Uterus (tissue), 4 donors: ENCODE results near the gene FIBP. TPM values are rescaled to one million over a fixed set of nuclear protein-coding genes. Genes with fewer than 3 reads are reported as not detected.

Source experiments
- DNase-seq, 2 donors: peaks; one replicate each; pipeline ENCODE4 v3.0.0-alpha.2; 2019 to 2020
- H3K27ac ChIP-seq, 2 donors: fragments of 200-600 bp; sonication (generic); 1 replicate in 1 of 2; 2 replicates in 1 of 2; pipeline ENCODE4 v1.5.1; 2016 to 2018
- H3K27me3 ChIP-seq, 2 donors: fragments of 200-600 bp; sonication (generic); one replicate each; pipeline ENCODE4 v1.5.1; 2018 to 2019; ENCODE audit warnings: control low read depth in 1 of 2
- H3K36me3 ChIP-seq, 2 donors: fragments of 200-600 bp; sonication (generic); one replicate each; pipeline ENCODE4 v1.5.1; 2019; ENCODE audit warnings: control low read depth in 1 of 2
- H3K4me1 ChIP-seq, 2 donors: fragments of 200-600 bp; sonication (generic); one replicate each; pipeline ENCODE4 v1.5.1; 2018 to 2019; ENCODE audit warnings: control low read depth in 1 of 2
- H3K4me3 ChIP-seq, 2 donors: fragments of 200-600 bp; sonication (generic); 1 replicate in 1 of 2; 2 replicates in 1 of 2; pipeline ENCODE4 v1.5.1; 2018 to 2019; ENCODE audit warnings: mild to moderate bottlenecking in 1 of 2
- H3K9me3 ChIP-seq, 2 donors: fragments of 200-600 bp; sonication (generic); one replicate each; pipeline ENCODE4 v1.5.1; 2019; ENCODE audit warnings: control low read depth in 1 of 2
- POLR2A ChIP-seq, 2 donors: fragments of 450-650 bp; IDR thresholded peaks; one replicate each; pipeline ENCODE4 v1.6.1; 2016; ENCODE audit warnings: antibody characterized with exemption in 2 of 2, mild to moderate bottlenecking in 1 of 2, moderate library complexity in 1 of 2
- intact Hi-C: fragments of 100-400 bp; cut with DNase I; formaldehyde crosslinking; loops from one replicate; pipeline ENCODE4 v1.15.1; 2023; ENCODE audit warnings: low total_unique reads
- total RNA-seq, 4 donors: library from RNA; depleted of rRNA in 3 of 4; stranded (reverse); fragments of >200 nt in 3 of 4; gene quantifications; one replicate each; pipeline versions ENCODE4 v1.1.0 to v1.2.4, GENCODE V29; 2014 to 2023
- TF ChIP-seq, protein P1 (sequence below), 4 experiments: fragments of 200-600 bp in 2 of 4; fragments of 450-650 bp in 2 of 4; sonication (generic) in 2 of 4; IDR thresholded peaks; one replicate each; pipeline ENCODE4 v1.5.1; 2016 to 2019; ENCODE audit warnings: antibody characterized with exemption in 4 of 4, mild to moderate bottlenecking in 2 of 4, moderate library complexity in 1 of 4
- donor health status: DM: yes; HTN: yes; CAD: no.

Gene FIBP
- total RNA-seq, 4 donors from 2014 or later, result 39.7 to 239 (median 52.2) TPM

DNA sequence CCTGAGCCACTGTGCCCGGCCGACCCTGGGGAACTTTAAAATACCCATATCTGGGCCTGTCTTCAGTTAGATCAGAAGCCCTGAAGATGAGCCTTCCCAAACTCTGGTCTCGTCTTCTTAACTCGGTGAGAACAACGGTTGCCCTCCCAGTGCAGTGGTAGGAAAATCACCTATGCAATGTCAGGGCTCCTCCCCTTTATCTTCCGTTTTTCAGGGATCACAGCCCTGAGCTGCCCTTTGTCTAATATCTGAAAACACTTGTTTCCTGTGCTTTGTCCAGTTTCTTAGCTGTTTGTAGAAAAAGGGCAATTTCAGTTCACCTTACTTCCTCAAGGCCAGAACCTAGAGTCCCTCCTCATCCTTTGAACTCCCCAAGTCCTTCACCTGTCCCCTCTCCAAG, 40.4 kb upstream of the FIBP start:
- Histone ChIP-seq H3K27ac (no peak overlapping the region), H3K36me3 (no peaks in the 10 kb centered on the region), H3K9me3 (no peaks in the 10 kb centered on the region), H3K4me1 (no peaks in the 10 kb centered on the region), H3K4me3 (no peak overlapping the region), H3K27me3 (no peaks in the 10 kb centered on the region)
- TF ChIP-seq, protein P1, sequence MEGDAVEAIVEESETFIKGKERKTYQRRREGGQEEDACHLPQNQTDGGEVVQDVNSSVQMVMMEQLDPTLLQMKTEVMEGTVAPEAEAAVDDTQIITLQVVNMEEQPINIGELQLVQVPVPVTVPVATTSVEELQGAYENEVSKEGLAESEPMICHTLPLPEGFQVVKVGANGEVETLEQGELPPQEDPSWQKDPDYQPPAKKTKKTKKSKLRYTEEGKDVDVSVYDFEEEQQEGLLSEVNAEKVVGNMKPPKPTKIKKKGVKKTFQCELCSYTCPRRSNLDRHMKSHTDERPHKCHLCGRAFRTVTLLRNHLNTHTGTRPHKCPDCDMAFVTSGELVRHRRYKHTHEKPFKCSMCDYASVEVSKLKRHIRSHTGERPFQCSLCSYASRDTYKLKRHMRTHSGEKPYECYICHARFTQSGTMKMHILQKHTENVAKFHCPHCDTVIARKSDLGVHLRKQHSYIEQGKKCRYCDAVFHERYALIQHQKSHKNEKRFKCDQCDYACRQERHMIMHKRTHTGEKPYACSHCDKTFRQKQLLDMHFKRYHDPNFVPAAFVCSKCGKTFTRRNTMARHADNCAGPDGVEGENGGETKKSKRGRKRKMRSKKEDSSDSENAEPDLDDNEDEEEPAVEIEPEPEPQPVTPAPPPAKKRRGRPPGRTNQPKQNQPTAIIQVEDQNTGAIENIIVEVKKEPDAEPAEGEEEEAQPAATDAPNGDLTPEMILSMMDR (IDR thresholded peaks at IDR 0.05), result no peak
- TF ChIP-seq POLR2A (IDR thresholded peaks at IDR 0.05), result no peak
- intact Hi-C loops, result no loop called here
- no peak for DNase-seq

DNA sequence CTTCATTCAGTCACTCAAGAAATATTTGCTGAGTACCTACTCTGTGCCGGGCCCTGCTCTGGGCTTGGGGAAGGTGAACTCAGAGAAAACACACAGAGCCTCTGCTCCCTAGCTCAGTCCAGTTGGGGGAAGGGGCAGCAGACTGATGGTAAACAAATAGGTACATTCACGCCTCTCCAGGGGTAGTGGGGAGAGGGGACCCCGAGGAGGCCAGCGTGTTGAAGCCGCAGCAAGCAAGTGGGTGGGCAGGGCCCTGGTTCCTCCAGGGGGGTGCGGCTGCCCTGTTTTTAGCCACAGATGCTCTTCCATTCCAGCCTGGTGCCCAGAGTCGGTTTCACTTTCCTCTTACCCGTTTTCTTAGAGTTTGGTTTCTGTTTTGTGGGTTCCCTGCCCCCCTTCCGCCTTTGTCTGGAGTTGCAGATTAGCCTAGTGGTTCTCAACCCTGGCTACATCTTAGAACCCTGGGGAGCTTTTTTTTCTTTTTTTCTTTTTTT, 39.7 kb upstream of the FIBP start:
- TF ChIP-seq, protein P1 (IDR thresholded peaks at IDR 0.05), result no peak
- TF ChIP-seq POLR2A (IDR thresholded peaks at IDR 0.05), result no peak
- no peak overlapping the region for H3K4me3 ChIP-seq
- intact Hi-C loops, result no loop called here
- no peak for DNase-seq
- H3K27me3 ChIP-seq, result no peaks in the 10 kb centered on the region
- H3K36me3 ChIP-seq, result no peaks in the 10 kb centered on the region
- no peaks in the 10 kb centered on the region for H3K9me3 ChIP-seq
- H3K4me1 ChIP-seq, result no peaks in the 10 kb centered on the region
- no peak overlapping the region for H3K27ac ChIP-seq

DNA sequence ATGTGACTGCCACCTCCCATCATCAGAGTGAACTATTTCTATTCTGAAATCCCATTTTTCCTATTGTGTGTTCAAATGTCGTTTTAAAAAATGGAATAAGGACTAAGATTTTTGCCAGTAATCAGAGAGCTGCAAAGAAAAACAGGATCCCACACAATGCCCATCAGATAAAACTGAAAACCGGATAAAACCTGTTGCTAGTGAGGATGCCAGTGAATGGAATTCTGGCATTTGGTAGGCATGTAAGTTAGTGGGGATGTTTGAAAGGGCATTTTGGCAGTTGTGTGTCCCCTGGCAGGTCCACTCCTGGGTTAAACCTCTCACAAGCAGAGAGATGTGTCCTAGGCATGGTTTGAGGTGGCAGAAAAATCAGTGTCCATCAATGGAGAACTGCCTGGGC, 37.1 kb upstream of the FIBP start:
- Histone ChIP-seq H3K27ac (no peak overlapping the region), H3K9me3 (no peaks in the 10 kb centered on the region), H3K4me3 (no peak overlapping the region), H3K27me3 (no peaks in the 10 kb centered on the region), H3K4me1 (peaks cover 7 to 9% of the 10 kb centered on the region in 2 donors), H3K36me3 (no peaks in the 10 kb centered on the region)
- no peak for TF ChIP-seq POLR2A (IDR thresholded peaks at IDR 0.05)
- TF ChIP-seq, protein P1 (IDR thresholded peaks at IDR 0.05), result no peak
- no peak for DNase-seq
- intact Hi-C loops, result no loop called here

DNA sequence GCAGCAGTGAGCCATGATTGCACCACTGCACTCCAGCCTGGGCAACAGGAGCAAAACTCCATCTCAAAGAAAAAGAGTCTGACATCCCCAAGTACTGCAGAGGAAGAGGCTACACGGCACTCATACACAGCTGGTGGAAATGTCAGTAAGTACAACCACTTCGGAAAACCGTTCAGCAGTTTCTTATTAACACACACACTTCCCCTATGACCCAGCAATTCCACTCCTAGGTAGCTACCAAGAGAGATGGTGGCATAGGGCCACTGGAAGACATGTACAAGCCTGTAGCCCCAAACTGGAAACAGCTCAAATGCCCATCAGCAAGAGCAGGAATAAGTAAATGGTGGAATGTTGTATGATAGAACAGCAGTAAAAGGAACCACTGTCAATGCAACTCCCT, 34.3 kb upstream of the FIBP start:
- H3K36me3 ChIP-seq, result no peaks in the 10 kb centered on the region
- H3K4me3 ChIP-seq, result no peak overlapping the region
- H3K27ac ChIP-seq, result no peak overlapping the region
- no peaks in the 10 kb centered on the region for H3K9me3 ChIP-seq
- no peak for DNase-seq
- peaks cover 12 to 17% of the 10 kb centered on the region in 2 donors for H3K4me1 ChIP-seq
- TF ChIP-seq, protein P1 (IDR thresholded peaks at IDR 0.05), result no peak
- no peak for TF ChIP-seq POLR2A (IDR thresholded peaks at IDR 0.05)
- no peaks in the 10 kb centered on the region for H3K27me3 ChIP-seq
- intact Hi-C loops, result no loop called here

DNA sequence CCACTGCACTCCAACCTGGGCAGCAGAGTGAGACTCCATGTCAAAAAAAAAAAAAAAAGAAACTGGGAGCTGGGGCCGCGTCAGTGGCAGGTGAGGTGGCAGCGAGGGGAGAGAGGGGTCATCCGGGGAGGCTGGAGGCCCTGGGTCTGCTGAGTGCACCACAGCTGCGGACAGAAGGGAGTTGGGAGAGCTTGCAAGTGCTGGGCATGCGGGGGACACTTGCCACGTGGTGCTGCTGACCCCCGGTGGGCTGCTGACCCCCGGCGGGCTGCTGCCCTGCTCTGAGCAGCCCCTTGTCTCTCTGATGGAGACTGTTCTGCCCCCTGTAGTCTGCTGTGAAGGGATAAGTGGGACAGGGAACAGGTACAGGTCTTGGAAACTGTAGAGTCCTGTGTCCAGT, 33.6 kb upstream of the FIBP start:
- no peak for TF ChIP-seq POLR2A (IDR thresholded peaks at IDR 0.05)
- TF ChIP-seq, protein P1 (IDR thresholded peaks at IDR 0.05), result no peak
- no peak for DNase-seq
- no peak overlapping the region for H3K27ac ChIP-seq
- H3K4me3 ChIP-seq, result no peak overlapping the region
- intact Hi-C loops, result no loop called here
- H3K36me3 ChIP-seq, result no peaks in the 10 kb centered on the region
- H3K27me3 ChIP-seq, result no peaks in the 10 kb centered on the region
- H3K9me3 ChIP-seq, result no peaks in the 10 kb centered on the region
- H3K4me1 ChIP-seq, result peaks cover 19 to 23% of the 10 kb centered on the region in 2 donors
